Measurements from ENCODE around the gene HNRNPU.

Gene HNRNPU

GRCh38 chr1:244804841-244805240 is 59.5 kb downstream of the HNRNPU start:
- ATAC-seq, result no peak
- TF ChIP-seq CREB5 (CRISPR knock-in tag; IDR thresholded peaks at IDR 0.05; ENCODE audit: low read depth), result no peak
- no peak for TF ChIP-seq ZFP3 (CRISPR knock-in tag; IDR thresholded peaks at IDR 0.05)
- TF ChIP-seq PPARA (CRISPR knock-in tag; IDR thresholded peaks at IDR 0.05; ENCODE audit: borderline replicate concordance), result no peak
- no peak for TF ChIP-seq GLIS3 (CRISPR knock-in tag; IDR thresholded peaks at IDR 0.05)
- TF ChIP-seq ZNF8 (CRISPR knock-in tag; IDR thresholded peaks at IDR 0.05), result no peak
- no peak for TF ChIP-seq ZC3H10 (CRISPR knock-in tag; IDR thresholded peaks at IDR 0.05)
- TF ChIP-seq POU6F1 (CRISPR knock-in tag; IDR thresholded peaks at IDR 0.05; ENCODE audit: borderline replicate concordance, low read depth), result no peak
- no peak for TF ChIP-seq CSDC2 (CRISPR knock-in tag; IDR thresholded peaks at IDR 0.05)
- TF ChIP-seq ISL1 (CRISPR knock-in tag; IDR thresholded peaks at IDR 0.05), result no peak

- no peak for TF ChIP-seq ARNTL (CRISPR knock-in tag; IDR thresholded peaks at IDR 0.05; ENCODE audit: borderline replicate concordance, low read depth)
- no peak for TF ChIP-seq SNAI2 (CRISPR knock-in tag; IDR thresholded peaks at IDR 0.05)
- no peak for TF ChIP-seq CSDC2 (CRISPR knock-in tag; IDR thresholded peaks at IDR 0.05)
- no peak for TF ChIP-seq RARB (CRISPR knock-in tag; IDR thresholded peaks at IDR 0.05)
- ATAC-seq, result no peak
Measured at GRCh38 chr1:244802556-244803239, 61.6 kb downstream of the HNRNPU start.

GRCh38 chr1:244802041-244802440 is 62.3 kb downstream of the HNRNPU start:
- no peak for ATAC-seq
- no peak for TF ChIP-seq CSRNP3 (CRISPR knock-in tag; IDR thresholded peaks at IDR 0.05)
- TF ChIP-seq ISL1 (CRISPR knock-in tag; IDR thresholded peaks at IDR 0.05), result no peak
- TF ChIP-seq RARB (CRISPR knock-in tag; IDR thresholded peaks at IDR 0.05), result no peak
- no peak for TF ChIP-seq BACH2 (CRISPR knock-in tag; IDR thresholded peaks at IDR 0.05; ENCODE audit: borderline replicate concordance)
- TF ChIP-seq ARNTL (CRISPR knock-in tag; IDR thresholded peaks at IDR 0.05; ENCODE audit: borderline replicate concordance, low read depth), result no peak
- no peak for TF ChIP-seq ZNF565 (CRISPR knock-in tag; conservative IDR thresholded peaks at IDR 0.05; ENCODE audit: low read depth)
- TF ChIP-seq ZNF8 (CRISPR knock-in tag; IDR thresholded peaks at IDR 0.05), result no peak
- TF ChIP-seq OSR1 (CRISPR knock-in tag; IDR thresholded peaks at IDR 0.05), result no peak
- no peak for TF ChIP-seq ZC3H10 (CRISPR knock-in tag; IDR thresholded peaks at IDR 0.05)

GRCh38 chr1:244801246-244801645 is 63.1 kb downstream of the HNRNPU start:
- no peak for TF ChIP-seq ZC3H10 (CRISPR knock-in tag; IDR thresholded peaks at IDR 0.05)
- TF ChIP-seq ARNTL (CRISPR knock-in tag; IDR thresholded peaks at IDR 0.05; ENCODE audit: borderline replicate concordance, low read depth), result no peak
- no peak for TF ChIP-seq CREB5 (CRISPR knock-in tag; IDR thresholded peaks at IDR 0.05; ENCODE audit: low read depth)
- no peak for TF ChIP-seq CSRNP3 (CRISPR knock-in tag; IDR thresholded peaks at IDR 0.05)
- no peak for TF ChIP-seq CSDC2 (CRISPR knock-in tag; IDR thresholded peaks at IDR 0.05)
- TF ChIP-seq ESRRG (CRISPR knock-in tag; IDR thresholded peaks at IDR 0.05), result no peak
- TF ChIP-seq TOX (CRISPR knock-in tag; IDR thresholded peaks at IDR 0.05; ENCODE audit: borderline replicate concordance), result no peak
- no peak for TF ChIP-seq POU6F1 (CRISPR knock-in tag; IDR thresholded peaks at IDR 0.05; ENCODE audit: borderline replicate concordance, low read depth)
- TF ChIP-seq ZFP30 (CRISPR knock-in tag; IDR thresholded peaks at IDR 0.05), result no peak
- no peak for TF ChIP-seq ZNF565 (CRISPR knock-in tag; conservative IDR thresholded peaks at IDR 0.05; ENCODE audit: low read depth)
- TF ChIP-seq ISL1 (CRISPR knock-in tag; IDR thresholded peaks at IDR 0.05), result no peak
- TF ChIP-seq BACH2 (CRISPR knock-in tag; IDR thresholded peaks at IDR 0.05; ENCODE audit: borderline replicate concordance), result no peak
- no peak for TF ChIP-seq OSR1 (CRISPR knock-in tag; IDR thresholded peaks at IDR 0.05)
- no peak for TF ChIP-seq SNAI2 (CRISPR knock-in tag; IDR thresholded peaks at IDR 0.05)
- no peak for TF ChIP-seq PPARA (CRISPR knock-in tag; IDR thresholded peaks at IDR 0.05; ENCODE audit: borderline replicate concordance)
- no peak for TF ChIP-seq RARB (CRISPR knock-in tag; IDR thresholded peaks at IDR 0.05)
- no peak for TF ChIP-seq GLIS3 (CRISPR knock-in tag; IDR thresholded peaks at IDR 0.05)
- no peak for TF ChIP-seq ZFP3 (CRISPR knock-in tag; IDR thresholded peaks at IDR 0.05)
- no peak for TF ChIP-seq PATZ1 (CRISPR knock-in tag; IDR thresholded peaks at IDR 0.05; ENCODE audit: borderline replicate concordance)
- no peak for TF ChIP-seq ZNF70 (CRISPR knock-in tag; IDR thresholded peaks at IDR 0.05)
- peak; percentile 73 for ATAC-seq

Measured in SK-N-SH treated with all-trans-retinoic acid at 6 μM for 48 hours (cell line).